NCI-H510A treated with DMSO at 0.1 percent for 48 hours (cell line): ENCODE data around the gene MBTPS1.

Experiments used
- DNase-seq: peaks from one replicate; lab custom pipeline; 2025; lab: John Stamatoyannopoulos, UW

MBTPS1 gene

GRCh38 chr16:84004442-84004841, 112.3 kb downstream of the MBTPS1 start:
- no peak for DNase-seq
